ENCODE results near the gene TRHDE. TPM values are rescaled to one million over a fixed set of nuclear protein-coding genes. Genes with fewer than 3 reads are reported as not detected.

The TRHDE gene
- total and polyA plus RNA-seq, 2 donors (not counting 3 experiments of a cell fraction or from before 2014, with no cell fraction given) = not detected

DNA sequence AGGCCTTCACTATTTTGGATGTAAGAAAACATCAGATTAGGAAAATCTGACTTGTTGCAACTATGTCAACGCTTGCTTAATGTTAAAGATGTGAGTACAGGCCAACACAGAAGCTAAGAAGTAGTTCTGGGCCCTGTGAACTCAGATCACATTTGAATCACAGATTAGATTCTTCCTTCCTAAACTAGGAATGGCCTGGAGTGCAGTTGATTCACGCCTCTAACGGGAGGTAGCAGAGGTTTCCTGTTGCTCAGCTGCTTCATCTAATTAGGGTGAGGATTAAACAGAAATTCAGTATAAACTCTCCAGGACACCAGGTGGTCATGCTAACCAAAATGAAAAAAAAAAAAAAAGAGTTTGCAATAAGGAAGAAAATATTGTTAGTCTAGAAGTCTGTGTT lies 314.3 kb downstream of the TRHDE start:
- no peak for FAIRE-seq
- dilution Hi-C loops (cut with MboI; ENCODE audit: extremely low pct_ligation_motif_present, low sequenced_read_pairs) = no loop called here
- no TSS peak for BruUV-seq (replicated peaks)

GRCh38 chr12:72602581-72602980 lies 330.4 kb downstream of the TRHDE start:
- Histone ChIP-seq H3K36me3 (ENCODE audit: control insufficient read depth in 2 of 2, extremely low read depth in 1 of 2, insufficient read depth in 2 of 2, low read length in 2 of 2) (no peaks in the 10 kb centered on the region), H3K9me1 (replicated peaks; ENCODE audit: control insufficient read depth, extremely low read depth, insufficient read depth, low read length) (no peaks in the 10 kb centered on the region), H4K20me1 (replicated peaks; ENCODE audit: control insufficient read depth, extremely low read depth, insufficient read depth, low read length) (no peaks in the 10 kb centered on the region), H3K27ac (ENCODE audit: insufficient read depth, low read depth, low read length) (no peak overlapping the region), H3K4me1 (ENCODE audit: control insufficient read depth, extremely low read depth, insufficient read depth, low read length) (no peaks in the 10 kb centered on the region), H3K9me3 (replicated peaks; ENCODE audit: control insufficient read depth, insufficient read depth, low read length) (peaks cover 2% of the 10 kb centered on the region), H2AFZ (ENCODE audit: low read depth, low read length) (no peak overlapping the region), H3K4me3 (replicated peaks in 1 of 3; ENCODE audit: insufficient read depth in 1 of 3, low read depth in 1 of 3, low read length in 3 of 3) (no peak overlapping the region), H3K9ac (replicated peaks; ENCODE audit: extremely low read depth, insufficient read depth, low read length) (no peak overlapping the region), H3K27me3 (ENCODE audit: control insufficient read depth in 2 of 2, insufficient read depth in 2 of 2, low read length in 2 of 2) (no peaks in the 10 kb centered on the region), H3K4me2 (ENCODE audit: insufficient read depth, low read length) (no peak overlapping the region), H3K79me2 (ENCODE audit: control insufficient read depth, insufficient read depth, low read length) (no peaks in the 10 kb centered on the region)
- no peak for FAIRE-seq
- DNase-seq (ENCODE audit: low read depth, low spot score) = no peak
- CTCF ChIA-PET = no interaction called here
- POLR2A ChIA-PET = no interaction called here
- intact Hi-C loops (cut with micrococcal nuclease) (no loop called here), dilution Hi-C loops (cut with MboI; ENCODE audit: extremely low pct_ligation_motif_present, low sequenced_read_pairs) (no loop called here)
- TF ChIP-seq GATA2 (IDR thresholded peaks at IDR 0.05; ENCODE audit: insufficient read depth, insufficient read length, low read depth, low read length) = no peak
- TF ChIP-seq, protein P1, sequence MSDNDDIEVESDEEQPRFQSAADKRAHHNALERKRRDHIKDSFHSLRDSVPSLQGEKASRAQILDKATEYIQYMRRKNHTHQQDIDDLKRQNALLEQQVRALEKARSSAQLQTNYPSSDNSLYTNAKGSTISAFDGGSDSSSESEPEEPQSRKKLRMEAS (IDR thresholded peaks at IDR 0.05; ENCODE audit: insufficient read depth, insufficient read length) = no peak
- TF ChIP-seq FOS (IDR thresholded peaks at IDR 0.05; ENCODE audit: borderline replicate concordance, insufficient read depth, low read length) = no peak
- TF ChIP-seq, protein P2, sequence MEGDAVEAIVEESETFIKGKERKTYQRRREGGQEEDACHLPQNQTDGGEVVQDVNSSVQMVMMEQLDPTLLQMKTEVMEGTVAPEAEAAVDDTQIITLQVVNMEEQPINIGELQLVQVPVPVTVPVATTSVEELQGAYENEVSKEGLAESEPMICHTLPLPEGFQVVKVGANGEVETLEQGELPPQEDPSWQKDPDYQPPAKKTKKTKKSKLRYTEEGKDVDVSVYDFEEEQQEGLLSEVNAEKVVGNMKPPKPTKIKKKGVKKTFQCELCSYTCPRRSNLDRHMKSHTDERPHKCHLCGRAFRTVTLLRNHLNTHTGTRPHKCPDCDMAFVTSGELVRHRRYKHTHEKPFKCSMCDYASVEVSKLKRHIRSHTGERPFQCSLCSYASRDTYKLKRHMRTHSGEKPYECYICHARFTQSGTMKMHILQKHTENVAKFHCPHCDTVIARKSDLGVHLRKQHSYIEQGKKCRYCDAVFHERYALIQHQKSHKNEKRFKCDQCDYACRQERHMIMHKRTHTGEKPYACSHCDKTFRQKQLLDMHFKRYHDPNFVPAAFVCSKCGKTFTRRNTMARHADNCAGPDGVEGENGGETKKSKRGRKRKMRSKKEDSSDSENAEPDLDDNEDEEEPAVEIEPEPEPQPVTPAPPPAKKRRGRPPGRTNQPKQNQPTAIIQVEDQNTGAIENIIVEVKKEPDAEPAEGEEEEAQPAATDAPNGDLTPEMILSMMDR (IDR thresholded peaks at IDR 0.05; ENCODE audit: extremely low read depth in 1 of 2, insufficient read depth in 1 of 2, low read depth in 1 of 2, low read length in 2 of 2) = no peak
- no peak for TF ChIP-seq EZH2 (IDR thresholded peaks at IDR 0.05; ENCODE audit: borderline replicate concordance, low read depth, low read length, severe bottlenecking)
- no TSS peak for BruUV-seq (replicated peaks)

More for the DNA sequence above, 314.3 kb downstream of the TRHDE start:
- Histone ChIP-seq H4K20me1 (replicated peaks; ENCODE audit: control insufficient read depth, extremely low read depth, insufficient read depth, low read length) (no peaks in the 10 kb centered on the region), H3K4me3 (replicated peaks in 1 of 3; ENCODE audit: insufficient read depth in 1 of 3, low read depth in 1 of 3, low read length in 3 of 3) (no peak overlapping the region), H3K9ac (replicated peaks; ENCODE audit: extremely low read depth, insufficient read depth, low read length) (no peak overlapping the region), H3K4me2 (ENCODE audit: insufficient read depth, low read length) (no peak overlapping the region), H2AFZ (ENCODE audit: low read depth, low read length) (no peak overlapping the region), H3K9me3 (replicated peaks; ENCODE audit: control insufficient read depth, insufficient read depth, low read length) (peaks cover 1% of the 10 kb centered on the region), H3K27ac (ENCODE audit: insufficient read depth, low read depth, low read length) (no peak overlapping the region), H3K9me1 (replicated peaks; ENCODE audit: control insufficient read depth, extremely low read depth, insufficient read depth, low read length) (no peaks in the 10 kb centered on the region), H3K4me1 (ENCODE audit: control insufficient read depth, extremely low read depth, insufficient read depth, low read length) (no peaks in the 10 kb centered on the region), H3K27me3 (ENCODE audit: control insufficient read depth in 2 of 2, insufficient read depth in 2 of 2, low read length in 2 of 2) (no peaks in the 10 kb centered on the region), H3K36me3 (ENCODE audit: control insufficient read depth in 2 of 2, extremely low read depth in 1 of 2, insufficient read depth in 2 of 2, low read length in 2 of 2) (no peaks in the 10 kb centered on the region), H3K79me2 (ENCODE audit: control insufficient read depth, insufficient read depth, low read length) (no peaks in the 10 kb centered on the region)
- no peak for DNase-seq (ENCODE audit: low read depth, low spot score)
- intact Hi-C loops (cut with micrococcal nuclease) = no loop called here
- POLR2A ChIA-PET = no interaction called here
- TF ChIP-seq JUN (IDR thresholded peaks at IDR 0.05; ENCODE audit: borderline replicate concordance, insufficient read depth, insufficient read length, low read depth) = no peak
- TF ChIP-seq, protein P1 (IDR thresholded peaks at IDR 0.05; ENCODE audit: insufficient read depth, insufficient read length) = no peak
- no peak for TF ChIP-seq POLR2A (IDR thresholded peaks at IDR 0.05; ENCODE audit: low read depth, low read length)
- CTCF ChIA-PET = no interaction called here
